ENCODE measurements around the gene SNRK.

SNRK gene

DNA sequence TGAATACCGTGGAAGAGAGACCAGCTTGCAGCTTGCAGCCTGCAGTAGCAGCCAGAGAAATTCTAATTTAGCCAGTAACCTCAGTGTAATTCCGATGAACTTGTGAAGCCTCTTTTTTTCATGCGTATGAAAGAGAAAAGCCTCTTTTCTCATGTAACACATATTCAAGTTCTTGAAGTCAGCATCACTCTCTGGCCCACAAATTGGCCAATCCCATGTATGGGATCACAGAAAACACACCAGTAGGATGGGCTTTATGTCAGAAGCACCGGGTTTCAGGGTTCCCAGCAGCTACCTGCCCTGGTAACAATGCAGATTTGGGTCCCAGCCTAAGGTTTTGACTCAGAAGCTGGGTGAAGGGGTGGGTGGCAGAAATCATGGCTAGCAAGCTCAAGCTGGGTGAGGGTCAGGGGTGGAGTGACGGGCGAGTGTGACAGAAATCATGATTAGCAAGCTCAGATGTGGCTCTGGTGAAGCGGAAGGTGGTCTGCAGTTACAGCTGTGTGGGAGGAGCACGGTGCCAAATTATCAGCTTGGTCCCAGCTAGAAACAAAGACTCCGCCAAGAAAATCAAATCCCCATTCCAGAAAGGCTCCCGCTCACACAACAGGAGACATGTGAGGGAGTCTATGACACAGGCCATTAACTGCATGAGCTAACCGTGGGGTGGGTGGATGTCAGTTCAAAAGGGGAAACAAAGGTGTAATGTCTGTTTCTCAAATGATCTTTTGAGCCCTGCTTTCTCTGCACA is 86.6 kb downstream of the SNRK start:
- no peak for DNase-seq (ENCODE audit: low read depth)

- no peak for DNase-seq (ENCODE audit: low read depth)
Observed at GRCh38 chr3:43373560-43373928, 87.2 kb downstream of the SNRK start.

- DNase-seq (ENCODE audit: low read depth): peak; percentile 60
Observed at GRCh38 chr3:43378066-43378935, 92.0 kb downstream of the SNRK start.

- DNase-seq (ENCODE audit: low read depth): no peak
Observed at GRCh38 chr3:43379343-43379742, 93.0 kb downstream of the SNRK start.

DNA sequence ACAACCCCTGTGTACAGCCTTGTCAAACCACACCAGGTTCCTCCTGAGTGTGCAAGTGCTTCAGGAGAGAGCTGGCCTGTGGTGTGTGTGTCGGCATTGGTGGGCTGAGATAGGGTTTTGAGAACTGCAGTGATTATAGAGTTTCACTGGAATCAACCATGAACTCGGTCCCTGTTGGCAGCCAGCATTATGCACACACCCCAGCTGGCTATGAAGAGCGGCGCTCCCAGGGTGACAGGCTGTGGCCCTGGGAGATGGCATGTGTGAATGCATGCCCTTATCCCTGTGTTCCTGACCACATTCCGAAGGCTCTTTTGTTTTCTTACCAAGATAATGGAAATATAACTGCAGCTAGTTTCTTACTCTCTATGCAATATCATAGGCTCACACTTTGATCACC is 101.8 kb downstream of the SNRK start:
- no peak for DNase-seq (ENCODE audit: low read depth)

- DNase-seq (ENCODE audit: low read depth): no peak
Observed at GRCh38 chr3:43388915-43389314, 102.6 kb downstream of the SNRK start.

- peak; percentile 56 for DNase-seq (ENCODE audit: low read depth)
Observed at GRCh38 chr3:43389388-43390254, 103.3 kb downstream of the SNRK start.

DNA sequence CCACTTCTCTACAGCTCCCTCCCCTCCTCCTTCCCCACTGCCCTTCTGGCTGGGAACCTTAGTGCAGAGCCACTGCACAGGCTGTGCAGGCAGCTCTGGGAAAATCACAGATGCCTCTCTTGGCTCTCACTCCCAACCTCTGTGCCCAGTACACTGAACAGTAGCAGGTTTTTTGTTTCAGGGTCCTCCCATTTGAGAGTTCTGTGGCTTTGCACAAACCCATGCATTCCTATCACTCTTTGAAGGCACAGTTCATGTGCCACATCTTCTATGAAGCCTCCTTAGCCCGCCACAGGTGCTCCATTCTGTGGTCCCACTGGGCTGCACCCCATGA is 103.9 kb downstream of the SNRK start:
- no peak for DNase-seq (ENCODE audit: low read depth)

DNA sequence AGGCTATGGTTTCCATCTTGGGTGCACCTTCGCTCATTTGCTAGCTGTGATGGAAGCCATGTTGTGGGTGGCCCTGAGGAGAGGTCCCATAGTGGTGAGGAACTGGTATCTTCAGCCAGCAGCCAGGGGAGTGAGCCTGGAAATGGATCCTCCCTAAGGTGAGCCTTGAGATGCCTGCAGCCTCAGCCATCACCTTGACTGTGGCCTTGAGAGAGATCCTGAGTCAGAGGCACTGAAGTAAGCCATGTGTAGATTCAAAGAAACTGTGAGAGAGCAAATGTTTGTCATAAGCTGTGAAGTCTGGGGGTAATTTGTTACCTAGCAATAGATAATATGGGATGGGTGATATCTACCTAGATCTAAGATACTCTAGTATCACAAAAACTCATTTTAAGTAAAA is 105.3 kb downstream of the SNRK start:
- DNase-seq (ENCODE audit: low read depth): no peak

DNA sequence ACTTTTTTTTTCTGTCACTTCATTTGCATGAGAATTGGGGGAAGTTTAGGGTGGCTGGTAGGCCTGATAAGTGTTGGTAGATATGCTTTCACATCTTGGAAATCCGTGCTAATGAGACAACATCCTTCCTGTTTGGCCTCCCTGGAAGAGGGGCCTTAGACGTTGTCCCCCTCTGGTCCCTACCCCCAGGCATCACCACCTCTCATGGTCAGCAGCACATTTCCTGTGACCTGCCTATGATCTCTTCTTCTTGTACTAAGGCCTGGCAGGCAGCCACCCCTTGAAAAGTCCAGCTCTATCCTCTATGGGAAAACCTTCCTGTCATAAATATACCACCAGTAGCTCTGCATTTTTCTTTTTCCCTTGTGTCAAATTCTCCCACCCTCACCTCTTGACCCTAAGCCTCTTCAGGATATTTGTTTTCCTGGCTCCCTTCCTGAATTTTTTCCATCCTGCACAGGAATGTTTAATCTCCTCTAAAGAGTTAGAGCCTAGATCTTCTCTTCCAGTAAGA is 107.8 kb downstream of the SNRK start:
- no peak for DNase-seq (ENCODE audit: low read depth)

GRCh38 chr3:43399034-43399433 is 112.7 kb downstream of the SNRK start:
- DNase-seq (ENCODE audit: low read depth): no peak

DNA sequence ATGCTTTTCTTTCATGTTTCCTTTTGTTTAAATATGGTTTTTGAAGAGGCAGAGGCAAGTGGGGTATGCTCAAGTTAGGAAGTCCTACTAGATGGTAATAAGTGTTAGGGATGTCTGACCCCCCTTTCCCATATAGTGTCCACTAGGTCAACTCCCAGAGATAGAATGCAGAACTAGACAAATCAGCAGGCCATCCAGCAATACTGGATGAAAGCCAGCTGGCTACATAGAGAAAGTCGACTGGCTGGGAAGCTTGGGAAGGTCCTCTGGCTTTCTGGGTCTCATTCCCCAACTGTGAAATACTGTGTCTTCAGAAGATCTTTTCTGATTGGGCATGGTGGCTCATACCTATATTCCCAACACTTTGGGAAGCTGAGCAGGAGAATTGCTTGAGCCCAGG is 113.8 kb downstream of the SNRK start:
- DNase-seq (ENCODE audit: low read depth): no peak
